HG03432 (cell line): Measurements from ENCODE around the gene TBC1D1.
"Not testable (repeated sequence)": the region's sequence is repeated elsewhere in the genome, so short reads cannot be mapped to it uniquely, and the experiment has no call there.

Experiments
- ATAC-seq: cut with Tn5 transposase; IDR thresholded peaks from one replicate; pipeline ENCODE4 v1.9.1; 2021; ENCODE audit warnings: mild to moderate bottlenecking, moderate library complexity; ENCODE audit not compliant: unreplicated experiment

TBC1D1 gene

GRCh38 chr4:37960679-37961450 lies 70.0 kb downstream of the TBC1D1 start:
- no peak for ATAC-seq

DNA sequence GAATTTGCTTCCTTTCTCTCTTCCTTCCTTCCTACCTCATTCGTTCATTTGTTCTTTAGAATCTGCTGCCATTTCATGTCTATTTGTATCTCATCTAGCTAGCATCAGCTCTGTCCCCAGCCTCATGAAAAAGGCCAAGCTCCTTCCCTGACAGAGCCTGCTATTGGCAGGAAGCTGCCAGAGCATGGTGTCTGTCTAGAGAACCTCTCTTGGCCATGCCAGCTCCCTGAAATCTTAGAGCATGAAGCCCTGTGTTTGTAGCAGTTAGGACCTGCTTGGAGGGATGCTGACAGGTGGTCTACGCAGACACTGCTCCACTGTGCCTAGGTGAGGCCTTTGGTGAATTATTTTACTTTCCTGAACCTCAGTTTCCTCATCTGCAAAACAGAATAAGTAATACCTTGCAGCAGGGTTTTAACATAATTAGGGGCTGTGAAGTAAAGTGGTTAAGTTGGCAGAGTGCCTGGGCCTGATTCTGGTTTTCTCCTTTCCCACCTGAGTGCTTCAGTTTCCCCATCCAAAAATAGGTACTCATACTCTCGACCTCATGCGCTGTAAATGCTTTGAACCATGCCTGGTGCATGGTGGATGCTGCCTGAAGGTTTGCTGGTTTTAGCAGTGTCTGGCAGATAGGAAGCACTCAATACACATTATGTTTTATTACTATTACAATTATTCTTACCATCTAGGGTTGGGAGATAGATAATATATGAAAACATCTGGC lies 74.0 kb downstream of the TBC1D1 start:
- peak; percentile 79 for ATAC-seq

DNA sequence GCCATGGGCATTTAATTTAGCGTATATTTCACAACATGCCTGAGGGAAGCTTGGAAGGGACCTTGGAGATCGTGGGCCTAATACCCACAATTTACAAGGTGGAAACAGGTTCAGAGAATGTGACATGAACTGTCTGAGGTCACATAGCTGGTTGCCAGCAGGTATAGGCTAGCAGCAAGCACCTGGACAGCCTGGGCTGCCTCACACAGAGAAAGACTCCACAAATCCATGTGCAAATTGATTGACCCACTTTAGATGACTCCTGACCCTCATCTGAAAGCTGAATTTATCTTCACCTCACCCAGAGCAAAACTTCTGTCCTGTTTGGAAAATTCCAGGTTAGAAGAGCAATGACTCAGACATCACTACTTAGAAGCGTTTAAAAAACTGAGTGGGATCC lies 75.2 kb downstream of the TBC1D1 start:
- no peak for ATAC-seq

DNA sequence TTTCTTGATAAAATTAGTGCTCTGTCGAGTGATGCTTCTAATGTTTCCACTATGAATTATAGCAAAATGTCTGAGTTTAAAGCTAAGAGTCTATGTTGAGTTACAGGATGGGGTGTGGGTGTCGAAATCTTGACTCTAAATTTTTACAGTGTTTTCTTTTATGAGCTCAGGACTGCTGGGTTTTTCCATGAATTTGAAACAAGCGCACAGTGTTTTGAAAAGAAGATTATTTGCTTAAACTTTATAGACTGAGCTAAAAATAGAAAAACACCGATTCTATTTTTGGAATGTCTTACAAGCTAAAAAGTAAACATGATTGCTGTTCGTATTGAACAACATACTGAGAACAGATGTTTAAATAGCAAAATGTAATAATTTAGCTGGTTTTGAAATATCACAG lies 76.9 kb downstream of the TBC1D1 start:
- no peak for ATAC-seq

- ATAC-seq, result no peak
Measured at GRCh38 chr4:37968747-37969146, 77.9 kb downstream of the TBC1D1 start.

DNA sequence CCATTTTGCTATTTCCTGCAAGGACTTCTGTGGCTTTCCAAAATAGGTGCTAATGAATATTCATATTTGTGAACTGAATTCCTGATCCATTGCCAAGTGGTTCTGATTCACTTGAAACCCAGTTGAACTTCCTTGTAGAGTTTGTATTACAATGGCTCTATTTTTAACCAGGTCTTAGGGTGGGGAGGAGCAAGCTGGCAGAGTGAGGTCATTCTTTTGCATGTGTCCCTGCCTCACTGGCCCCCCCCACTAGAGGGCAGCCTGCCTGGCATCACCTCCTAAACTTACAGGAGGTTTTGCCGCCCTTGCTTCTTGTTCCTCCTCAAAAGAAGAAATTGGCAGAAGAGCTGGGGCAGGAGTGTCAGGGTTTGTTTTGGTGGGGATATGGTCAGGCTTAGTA lies 79.8 kb downstream of the TBC1D1 start:
- ATAC-seq, result peak; percentile 71

DNA sequence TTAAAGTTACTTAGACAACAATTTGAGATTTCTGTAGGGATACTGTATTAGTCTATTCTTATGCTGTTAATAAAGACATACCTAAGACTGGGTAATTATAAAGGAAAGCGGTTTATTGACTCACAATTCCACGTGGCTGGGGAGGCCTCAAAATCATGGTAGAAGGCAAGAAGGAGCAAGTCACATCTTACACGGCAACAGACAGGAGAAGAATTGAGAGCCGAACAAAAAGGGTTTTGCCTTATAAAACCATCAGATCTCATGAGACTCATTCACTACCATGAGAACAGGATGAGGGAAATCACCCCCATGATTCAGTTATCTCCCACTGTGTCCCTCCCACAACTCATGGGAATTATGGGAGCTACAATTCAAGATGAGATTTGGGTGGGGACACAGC lies 80.3 kb downstream of the TBC1D1 start:
- ATAC-seq, result no peak

DNA sequence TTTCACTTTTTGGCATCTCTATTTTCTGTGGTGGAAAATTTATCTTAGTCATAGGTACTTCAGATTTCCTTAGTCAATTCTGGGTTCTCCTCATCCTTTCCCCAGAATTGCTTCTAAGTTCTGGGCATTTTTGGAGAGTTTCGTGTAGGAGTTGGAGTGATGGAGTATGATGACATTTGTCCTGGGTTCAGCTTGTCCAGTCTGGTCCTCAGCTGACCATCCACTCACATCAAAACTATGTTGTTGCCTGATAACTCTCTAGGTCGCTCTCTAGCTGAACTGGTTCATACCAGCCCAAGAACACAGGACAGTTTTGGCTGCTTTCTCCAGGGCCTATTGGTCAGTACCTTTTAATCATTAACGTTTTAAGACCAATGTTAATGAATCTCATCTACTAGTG lies 82.6 kb downstream of the TBC1D1 start:
- ATAC-seq, result no peak

- ATAC-seq, result not testable (repeated sequence)
Measured at GRCh38 chr4:37975321-37975822, 84.5 kb downstream of the TBC1D1 start.

DNA sequence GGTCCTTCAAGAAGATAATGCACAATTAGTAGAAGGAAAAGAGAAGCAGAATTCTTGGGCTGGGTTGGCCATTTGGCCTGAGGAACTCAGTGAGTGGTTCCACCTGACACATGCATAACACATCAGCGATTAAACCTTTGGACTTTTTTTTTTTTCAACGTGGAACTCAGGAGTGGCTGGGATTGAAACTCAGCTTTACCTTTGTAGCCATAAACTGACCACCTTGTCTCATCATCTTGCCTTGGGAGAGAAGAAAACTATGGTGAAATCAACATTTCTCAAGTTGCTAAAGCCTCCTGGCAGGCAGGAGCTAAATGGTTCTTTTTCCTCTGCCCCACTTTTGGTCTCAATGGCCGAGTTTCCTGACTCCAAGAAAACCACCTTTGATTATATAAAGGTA lies 85.6 kb downstream of the TBC1D1 start:
- no peak for ATAC-seq

- ATAC-seq, result peak; percentile 86
Measured at GRCh38 chr4:37976991-37977470, 86.1 kb downstream of the TBC1D1 start.

- peak; percentile 76 for ATAC-seq
Measured at GRCh38 chr4:37977471-37978247, 86.8 kb downstream of the TBC1D1 start.

DNA sequence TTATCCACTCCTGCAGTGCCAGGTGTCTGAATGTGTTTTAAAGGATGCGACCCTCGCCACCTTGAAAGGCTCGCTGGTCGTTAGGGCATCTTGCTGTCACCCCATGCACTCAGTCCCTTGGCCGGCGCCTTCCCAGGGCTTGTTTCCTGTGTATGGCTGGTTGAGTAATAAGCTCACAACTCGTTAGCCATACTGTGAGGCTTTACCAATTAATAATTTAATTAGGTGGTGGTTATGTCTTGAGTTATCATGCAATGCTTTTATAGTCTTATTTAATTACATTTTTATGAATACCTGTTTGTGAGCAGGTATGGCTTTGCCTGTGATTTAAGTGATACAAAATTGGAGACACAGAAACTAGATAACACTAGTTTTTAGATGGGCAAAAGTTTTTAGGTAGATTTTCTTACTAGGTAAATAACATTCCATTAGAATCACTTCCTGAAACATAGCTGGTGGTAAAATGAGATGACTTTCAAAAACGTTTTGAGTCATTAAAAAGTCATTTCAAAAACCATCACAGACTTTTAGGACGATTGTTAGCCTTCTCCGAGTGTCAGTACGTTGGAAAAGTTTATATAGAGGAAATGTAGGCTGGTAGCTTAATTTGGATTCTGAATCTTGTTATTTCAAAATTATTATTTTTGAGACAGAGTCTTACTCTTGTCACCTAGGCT lies 87.5 kb downstream of the TBC1D1 start:
- peak; percentile 30 for ATAC-seq

DNA sequence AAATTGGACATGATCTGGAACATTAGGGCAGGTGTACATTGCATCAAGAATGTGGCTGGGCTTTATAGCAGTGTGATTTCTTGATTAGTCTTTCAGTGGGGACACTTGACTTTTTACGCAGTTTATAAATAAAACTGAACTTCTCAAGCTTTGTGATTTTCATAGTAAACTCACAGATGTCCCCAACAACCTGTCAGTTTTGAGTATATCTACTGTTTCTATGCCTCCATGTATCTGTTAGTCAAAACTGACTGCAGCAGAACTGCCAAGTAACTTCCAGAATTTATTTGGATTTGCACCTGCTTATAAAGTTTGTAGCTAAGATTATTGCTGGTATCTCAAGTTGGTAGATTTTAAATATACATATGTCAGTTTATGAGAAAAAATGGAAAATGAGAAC lies 89.4 kb downstream of the TBC1D1 start:
- ATAC-seq, result no peak

DNA sequence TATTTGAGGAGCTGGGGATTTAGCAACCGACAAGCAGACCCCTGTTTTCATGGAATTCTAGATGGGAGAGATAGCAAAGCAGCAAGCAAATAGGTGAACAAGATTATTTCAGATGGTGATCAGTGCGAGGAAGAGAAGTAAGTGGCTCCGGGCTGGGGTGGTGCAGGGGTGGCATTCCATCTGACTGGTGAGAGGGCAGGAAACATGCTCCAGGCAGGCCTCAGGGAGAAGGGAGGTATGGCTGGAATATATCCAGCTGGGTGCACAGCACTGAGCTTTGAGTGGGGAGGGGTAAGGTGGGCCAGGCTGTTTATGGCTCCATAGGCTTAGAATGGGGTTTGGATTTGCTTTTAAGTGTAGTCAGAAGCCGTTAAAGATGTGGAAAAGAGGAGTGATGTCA lies 90.5 kb downstream of the TBC1D1 start:
- no peak for ATAC-seq

DNA sequence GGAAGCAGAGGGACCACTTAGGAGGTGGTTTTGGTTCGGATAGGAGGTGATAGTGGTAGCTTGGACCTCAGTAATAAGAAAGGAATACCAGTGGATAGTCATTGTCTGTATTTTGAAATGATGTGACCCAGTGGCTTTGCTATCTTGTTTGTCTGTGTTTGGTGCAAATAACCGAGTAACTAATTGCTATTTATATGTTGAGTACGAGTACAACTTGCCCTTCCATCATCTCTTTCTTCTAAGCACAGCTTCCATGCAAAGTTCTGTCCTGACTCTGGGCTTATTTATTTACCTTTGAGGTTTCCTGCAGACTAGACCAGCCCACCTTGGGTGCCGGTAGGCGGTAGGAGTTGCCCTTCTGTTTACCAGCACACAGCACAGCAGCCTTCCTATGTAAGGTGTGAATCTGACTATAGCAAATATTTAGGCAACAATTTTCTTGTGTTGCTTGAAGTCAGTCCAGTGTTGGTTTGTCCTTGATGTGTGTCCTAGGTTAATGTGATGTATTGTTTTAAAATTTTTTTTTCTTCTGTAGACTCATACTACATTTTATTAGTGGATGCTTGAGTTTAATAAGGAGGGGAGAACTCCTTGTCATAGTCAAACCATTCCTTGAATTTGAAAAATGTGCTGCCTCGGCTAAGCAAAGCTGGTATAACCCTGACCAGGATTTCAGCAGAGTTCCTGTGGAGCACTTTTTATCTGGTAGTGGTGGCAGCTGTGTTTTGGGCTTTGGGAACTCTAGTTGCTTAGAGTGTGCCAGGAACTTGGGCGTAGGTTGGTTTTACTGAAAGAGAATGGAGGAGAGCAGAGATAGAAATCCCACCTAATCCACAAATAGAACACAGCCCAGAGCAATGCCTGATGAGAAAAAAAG lies 91.2 kb downstream of the TBC1D1 start:
- ATAC-seq, result no peak

DNA sequence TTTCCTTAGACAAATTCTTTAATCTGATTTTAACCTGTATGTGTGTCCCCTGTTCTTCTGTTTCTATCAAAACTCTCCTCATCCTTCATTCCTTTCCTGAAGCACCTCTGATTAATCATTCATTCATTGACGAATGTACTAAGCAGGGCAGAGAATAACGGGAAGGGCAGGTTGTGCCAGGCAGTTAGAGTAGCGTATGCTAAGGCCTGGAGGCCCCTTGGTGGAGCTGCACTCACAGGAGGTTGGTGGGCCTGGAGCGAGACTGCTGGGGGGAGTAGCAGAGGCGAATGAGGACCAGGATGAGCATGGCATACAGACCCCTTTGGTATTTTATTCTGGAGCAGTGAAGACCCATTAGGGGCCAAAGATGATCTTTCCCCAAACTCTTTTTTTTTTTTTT lies 91.9 kb downstream of the TBC1D1 start:
- no peak for ATAC-seq

DNA sequence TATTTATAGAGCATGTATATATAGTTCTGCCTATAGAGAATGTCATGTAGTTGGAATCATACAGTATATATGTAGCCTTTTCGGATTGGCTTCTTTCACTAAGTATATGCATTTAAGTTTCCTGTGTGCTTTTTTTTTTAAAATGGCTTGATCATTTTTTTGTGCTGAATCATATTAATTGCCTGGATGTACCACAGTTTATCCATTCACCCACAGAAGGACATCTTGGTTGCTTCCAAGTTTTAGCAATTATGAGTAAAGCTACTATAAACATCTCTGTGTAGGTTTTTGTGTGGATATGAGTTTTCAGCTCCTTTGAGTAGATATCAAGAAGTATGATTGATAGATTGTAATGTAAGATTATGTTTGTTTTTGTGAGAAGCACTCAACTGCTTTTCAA lies 93.1 kb downstream of the TBC1D1 start:
- ATAC-seq, result no peak

DNA sequence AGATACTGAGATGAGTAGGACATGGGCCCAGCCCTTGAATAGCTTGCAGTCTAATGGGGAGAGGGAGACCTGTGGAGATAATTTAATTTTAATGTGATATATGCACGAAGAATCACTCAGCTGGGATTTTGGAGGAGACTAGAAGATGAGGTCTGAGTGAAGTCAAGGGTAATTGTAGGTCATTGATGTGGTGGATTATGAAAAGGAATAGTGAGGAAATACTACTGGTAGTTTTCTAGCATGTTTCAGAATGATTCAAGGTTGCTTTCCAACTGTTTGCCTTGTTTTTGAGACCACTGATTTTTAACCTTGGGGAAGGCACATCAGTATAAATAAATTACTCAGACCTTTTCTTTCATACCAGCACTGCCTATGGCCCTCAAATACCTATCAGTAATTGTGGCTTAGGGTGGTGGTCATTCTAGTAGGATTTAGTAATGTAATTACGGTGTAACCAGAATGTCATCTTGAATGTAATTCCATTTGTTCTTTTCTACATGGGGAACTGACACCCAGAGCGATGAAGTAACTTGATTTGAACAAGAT lies 94.9 kb downstream of the TBC1D1 start:
- no peak for ATAC-seq

DNA sequence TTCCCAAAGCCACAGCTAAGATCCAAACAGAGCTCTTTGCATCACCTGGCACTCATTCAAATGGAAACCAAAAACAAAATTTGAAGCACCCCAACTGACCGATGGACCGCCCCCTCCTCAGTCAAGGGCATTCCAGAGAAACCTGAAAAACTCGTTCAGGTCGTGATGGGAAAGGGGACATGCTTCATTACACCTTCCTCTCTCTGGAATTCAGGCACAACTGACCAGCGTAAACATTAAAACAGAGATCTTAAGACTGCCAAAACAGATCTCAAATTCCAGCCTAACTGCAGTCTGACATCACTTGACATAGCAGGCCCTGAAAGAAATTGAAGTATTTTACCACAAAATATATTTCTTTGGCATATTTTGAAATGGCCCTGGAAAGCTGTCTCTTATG lies 97.8 kb downstream of the TBC1D1 start:
- no peak for ATAC-seq
